COLO668 (cell line): Measurements from ENCODE around the gene FFAR3.
A peak's percentile ranks its signal among the peaks of the same experiment; 100 is the strongest.

Experiments
- DNase-seq: peaks from one replicate; lab custom pipeline; 2025; ENCODE audit not compliant: unreplicated experiment; lab: John Stamatoyannopoulos, UW

The FFAR3 gene

DNA sequence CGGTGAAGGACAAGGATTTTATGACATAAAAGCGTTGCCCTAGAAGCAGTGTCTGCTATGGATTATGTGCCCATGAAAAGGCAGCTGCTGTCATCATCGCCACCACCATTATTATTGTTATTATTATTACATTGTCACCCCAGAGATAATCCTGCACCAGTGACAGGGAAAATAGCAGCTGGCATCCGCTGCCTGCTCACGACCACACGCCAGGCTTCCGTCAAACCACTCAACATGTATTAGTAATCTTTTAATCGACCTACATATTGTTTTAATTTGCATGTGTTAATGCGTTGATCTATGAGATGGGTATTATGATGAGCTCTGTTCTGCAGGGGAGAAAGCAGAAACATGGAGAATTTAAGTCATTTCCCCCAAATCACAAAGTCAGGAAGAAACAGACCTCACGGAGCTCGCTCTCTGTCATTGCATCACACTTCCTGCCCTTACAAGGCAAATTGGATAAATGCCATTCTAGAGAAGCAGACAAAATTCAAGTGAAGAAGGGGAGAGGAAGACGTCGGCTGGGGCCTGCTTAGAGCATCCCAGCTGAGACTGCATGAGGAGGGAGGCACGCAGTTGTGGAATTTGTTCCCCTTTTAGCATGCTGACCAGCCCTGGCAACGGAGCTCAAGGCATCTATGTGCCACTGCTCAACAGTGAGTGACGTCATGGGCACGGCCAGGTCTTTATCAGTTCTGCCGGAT lies at the start of gene FFAR3:
TSS of gene FFAR3 (plus strand) at position 594 of the 707 bp plus-strand sequence. CDS start 431 bp downstream, outside the sequence.
- DNase-seq, result no peak

- no peak for DNase-seq
Measured at GRCh38 chr19:35308910-35309309, 49.4 kb upstream of the FFAR3 start.

GRCh38 chr19:35309481-35310279 lies 48.6 kb upstream of the FFAR3 start:
- DNase-seq, result no peak

GRCh38 chr19:35310331-35310730 lies 47.9 kb upstream of the FFAR3 start:
- DNase-seq, result no peak

GRCh38 chr19:35310811-35311465 lies 47.3 kb upstream of the FFAR3 start:
- no peak for DNase-seq

GRCh38 chr19:35311901-35312665 lies 46.2 kb upstream of the FFAR3 start:
- no peak for DNase-seq

- no peak for DNase-seq
Measured at GRCh38 chr19:35313587-35313986, 44.7 kb upstream of the FFAR3 start.

DNA sequence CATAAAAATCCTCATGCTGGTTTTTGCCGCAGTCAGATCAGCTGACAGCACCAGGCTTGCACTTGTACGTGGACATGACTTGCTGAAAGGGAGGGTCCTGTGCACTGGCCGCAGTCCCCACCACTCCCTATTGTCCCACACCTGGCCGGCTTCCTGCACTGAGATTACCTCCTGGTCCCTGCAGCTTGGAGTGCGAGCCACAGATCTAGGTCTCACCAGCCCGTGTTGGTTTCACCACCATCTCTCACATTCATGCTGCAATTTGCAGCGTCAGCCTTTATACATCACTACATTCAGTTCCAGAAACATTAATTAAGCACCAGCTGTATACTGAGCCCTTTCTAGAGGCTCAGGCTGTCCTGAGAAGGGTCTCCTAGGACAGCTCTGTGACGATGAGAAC lies 44.2 kb upstream of the FFAR3 start:
- DNase-seq, result no peak

- DNase-seq, result no peak
Measured at GRCh38 chr19:35314858-35315470, 43.3 kb upstream of the FFAR3 start.

- DNase-seq, result no peak
Measured at GRCh38 chr19:35315883-35316282, 42.4 kb upstream of the FFAR3 start.

DNA sequence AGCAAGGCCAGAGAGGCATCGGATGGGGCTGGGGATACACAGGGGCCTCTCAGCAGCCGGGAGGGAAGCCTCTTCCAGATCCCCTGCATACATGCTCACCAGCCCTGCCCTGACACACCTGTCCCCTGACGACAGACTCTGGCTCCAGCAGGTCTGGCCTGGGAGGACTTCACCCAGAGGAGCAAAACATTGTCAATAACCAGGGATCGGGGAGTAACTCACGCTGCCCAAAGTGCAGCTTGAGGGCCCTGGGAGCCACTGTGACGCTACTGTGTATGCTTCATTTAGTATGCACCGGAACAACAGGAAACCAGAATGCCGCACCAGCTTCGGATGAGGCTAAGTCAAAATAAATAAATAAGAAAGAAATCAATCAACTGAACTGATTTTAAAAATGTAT lies 41.7 kb upstream of the FFAR3 start:
- peak; percentile 20 for DNase-seq

DNA sequence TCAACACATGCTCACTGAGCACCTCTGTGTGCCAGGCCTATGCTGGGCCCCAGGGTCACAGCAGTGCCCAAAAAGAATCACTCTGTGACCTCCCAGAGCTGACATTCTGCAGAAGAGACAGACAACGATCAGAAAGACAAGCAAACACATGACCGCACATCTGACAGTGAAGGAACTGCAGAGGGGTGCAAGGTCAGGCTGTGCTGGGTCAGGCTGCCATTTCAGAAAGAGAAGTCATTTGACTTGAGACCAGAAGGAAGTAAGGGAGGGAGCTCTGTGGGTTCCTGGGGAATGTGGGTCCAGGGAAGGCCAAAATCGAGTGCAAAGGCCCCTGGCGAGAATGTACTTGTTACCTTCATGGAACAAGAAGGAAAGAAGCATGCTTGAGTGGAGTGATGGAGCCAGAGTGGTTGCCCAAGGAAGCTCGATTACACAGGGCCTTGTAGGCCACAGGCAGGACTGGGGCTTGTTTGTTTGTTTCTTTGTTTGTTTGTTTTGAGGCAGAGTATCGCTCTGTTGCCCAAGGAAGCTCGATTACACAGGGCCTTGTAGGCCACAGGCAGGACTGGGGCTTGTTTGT lies 40.7 kb upstream of the FFAR3 start:
- DNase-seq, result no peak

DNA sequence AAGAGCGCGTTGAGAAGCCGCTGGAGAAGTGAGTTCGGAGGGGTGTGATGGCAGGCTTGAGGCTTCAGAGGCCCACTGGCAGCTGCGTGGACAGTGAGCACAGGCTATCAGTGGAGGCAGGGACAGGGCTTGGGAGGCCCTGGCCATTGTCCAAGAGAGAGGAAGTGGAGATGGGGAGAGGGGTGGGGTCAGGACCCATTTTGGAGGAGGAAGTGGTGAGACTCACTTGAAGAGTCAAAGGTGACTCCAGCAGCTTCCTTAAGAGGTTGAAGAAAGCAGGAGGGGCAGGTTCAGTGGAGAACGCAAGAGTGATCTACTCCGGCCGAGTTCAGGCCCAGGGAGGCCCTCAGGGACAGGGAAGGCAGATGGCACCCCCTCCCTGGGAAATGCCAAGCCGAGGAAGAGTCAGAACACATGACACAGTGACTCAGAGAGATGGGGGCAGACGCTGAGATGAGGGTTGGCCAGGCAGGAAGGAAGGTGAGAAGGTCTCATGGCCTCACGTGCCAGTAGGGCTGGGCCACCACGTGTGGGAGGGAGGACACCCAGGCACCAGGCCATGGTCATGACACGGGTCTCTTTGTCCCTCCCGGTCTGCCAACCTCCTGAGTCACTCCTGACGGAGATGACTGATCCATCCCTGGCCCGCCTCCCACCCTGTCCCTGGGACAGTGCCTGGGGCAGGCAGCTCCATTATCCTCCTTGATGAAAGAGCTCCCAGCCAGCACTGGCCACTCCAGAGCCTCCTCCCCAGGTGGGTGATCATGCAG lies 39.4 kb upstream of the FFAR3 start:
- no peak for DNase-seq

GRCh38 chr19:35320065-35320713 lies 38.1 kb upstream of the FFAR3 start:
- DNase-seq, result no peak

- DNase-seq, result no peak
Measured at GRCh38 chr19:35321291-35321690, 37.0 kb upstream of the FFAR3 start.

DNA sequence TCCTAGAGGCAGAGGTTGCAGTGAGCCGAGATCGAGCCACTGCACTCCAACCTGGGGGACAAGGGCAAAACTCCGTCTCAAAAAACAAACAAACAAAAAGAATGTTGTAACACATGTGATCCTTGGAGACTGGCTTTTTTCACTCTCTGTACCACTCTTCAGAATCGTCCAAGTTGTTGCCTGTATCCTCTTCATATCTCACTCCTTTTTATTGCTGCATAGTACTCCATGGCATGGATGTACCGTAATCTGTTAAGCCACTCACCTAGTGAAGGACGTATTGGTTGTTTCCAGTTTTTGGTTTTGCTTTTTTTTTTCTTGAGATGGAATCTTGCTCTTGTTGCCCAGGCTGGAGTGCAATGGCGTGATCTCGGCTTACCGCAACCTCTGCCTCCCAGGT lies 36.2 kb upstream of the FFAR3 start:
- DNase-seq, result no peak

DNA sequence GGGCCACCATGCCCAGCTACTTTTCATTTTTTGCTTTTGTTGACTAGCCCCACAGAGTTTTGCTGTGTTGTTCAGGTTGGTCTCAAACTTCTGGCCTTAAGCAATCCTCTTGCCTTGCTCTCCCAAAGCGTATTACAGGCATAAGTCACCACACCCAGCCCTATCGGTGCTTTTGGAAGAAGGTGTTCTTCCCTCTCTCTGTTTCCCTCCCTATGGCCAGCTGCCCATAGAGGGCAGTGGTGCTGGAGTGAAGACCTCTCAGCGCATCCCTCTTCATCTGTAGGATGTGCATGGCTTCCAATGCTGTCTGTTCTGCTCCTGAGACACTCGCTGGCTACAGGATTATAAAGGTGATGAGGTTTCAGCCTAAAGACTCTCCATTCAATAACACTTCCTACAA lies 30.6 kb upstream of the FFAR3 start:
- DNase-seq, result peak; percentile 9

DNA sequence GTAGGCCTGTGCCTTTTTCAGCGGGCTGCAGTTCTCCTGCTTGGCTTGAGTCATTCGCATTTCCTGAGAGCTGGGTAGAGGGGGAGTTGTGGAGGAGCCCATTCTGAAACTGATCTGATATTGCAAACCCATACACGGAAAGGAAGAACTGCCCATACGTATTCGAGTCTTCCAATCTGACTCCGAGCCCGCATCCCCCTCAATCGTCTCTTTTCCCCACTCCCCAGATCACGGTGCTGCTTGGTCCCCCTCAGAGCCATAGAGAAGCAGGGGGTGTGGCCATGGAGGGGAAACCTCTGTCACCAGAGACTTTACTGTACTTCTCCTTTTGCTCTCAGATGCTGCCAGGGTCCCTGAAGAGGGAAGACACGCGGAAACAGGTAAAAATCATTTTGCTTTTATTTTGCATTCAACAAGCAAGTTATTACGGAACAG lies 29.4 kb upstream of the FFAR3 start, which contains the start of gene CD22:
TSS of gene CD22 (plus strand) at position 337 of the 435 bp plus-strand sequence. CDS start 2,854 bp downstream, outside the sequence.
- DNase-seq, result no peak

DNA sequence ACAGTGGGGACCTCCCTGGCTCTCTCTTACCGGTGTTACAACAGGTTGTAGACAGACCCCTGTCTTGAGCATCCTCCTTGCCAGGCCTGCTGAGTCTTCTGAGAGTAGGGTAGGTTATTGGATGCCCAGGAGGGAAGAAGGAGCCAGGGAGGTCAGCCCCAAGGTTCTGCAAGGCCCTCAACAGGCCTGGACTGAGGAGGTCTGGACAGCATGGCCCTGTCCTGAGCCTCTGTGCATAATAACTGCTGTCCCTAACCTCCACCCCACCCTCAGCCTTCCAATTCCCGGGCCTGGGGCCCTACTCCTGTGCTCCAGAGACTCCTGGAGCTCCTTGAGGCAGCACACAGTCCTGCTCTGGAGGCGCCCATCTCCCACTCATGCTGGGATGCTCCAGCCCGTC lies 28.9 kb upstream of the FFAR3 start:
- DNase-seq, result no peak
